Activated T-helper 9 cell treated with anti-CD3 and anti-CD28 coated beads, Interleukin-2, amount 50 U/mL, for 16 hours (primary cell): ENCODE data around the gene KLK7.

Source experiments
- DNase-seq: peaks from one replicate; pipeline ENCODE4 v3.0.0-alpha.2; 2020; ENCODE audit warnings: low read depth

Gene KLK7

DNA sequence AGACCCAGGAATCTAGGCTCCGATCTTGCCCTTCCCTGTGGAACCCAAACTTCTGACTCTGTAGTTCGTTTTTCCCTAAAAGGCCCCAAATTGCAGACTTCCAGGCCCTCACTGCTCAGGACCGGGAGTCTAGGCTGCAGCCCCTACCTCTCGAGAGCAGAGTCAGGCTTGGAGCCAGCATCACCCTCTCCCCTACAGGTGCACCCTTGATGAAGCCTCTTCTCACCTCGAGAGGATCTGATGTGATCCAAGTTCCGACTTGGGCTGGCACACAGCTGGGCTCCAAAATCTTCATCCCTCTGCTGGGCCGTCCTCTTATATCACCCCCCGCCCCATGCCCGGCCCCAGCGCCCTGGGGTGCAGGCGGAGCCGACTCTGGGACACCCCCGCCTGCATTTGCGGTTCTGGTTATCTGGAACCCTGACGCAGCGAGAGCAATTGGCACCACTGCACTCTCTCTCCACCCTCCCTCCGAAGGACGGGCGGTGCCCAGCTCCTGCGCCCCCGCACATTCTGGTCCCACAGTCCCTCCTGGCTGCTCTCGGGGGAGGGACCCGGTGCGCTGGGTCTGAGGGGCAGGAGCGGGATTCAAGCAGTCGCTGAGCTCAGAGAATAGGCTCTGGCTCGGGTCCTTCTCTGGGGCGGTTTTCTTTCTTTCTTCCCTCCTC is at the start of gene KLK7:
Gene KLK7, minus strand, starts transcription at position 293 of the 668 bp plus-strand sequence. CDS start 1,518 bp downstream, outside the sequence.
- DNase-seq = no peak

- no peak for DNase-seq
These were observed 48.1 kb upstream of the KLK7 start for GRCh38 chr19:51031880-51032225.

- DNase-seq = no peak
These were observed 47.6 kb upstream of the KLK7 start for GRCh38 chr19:51031220-51031879.

DNA sequence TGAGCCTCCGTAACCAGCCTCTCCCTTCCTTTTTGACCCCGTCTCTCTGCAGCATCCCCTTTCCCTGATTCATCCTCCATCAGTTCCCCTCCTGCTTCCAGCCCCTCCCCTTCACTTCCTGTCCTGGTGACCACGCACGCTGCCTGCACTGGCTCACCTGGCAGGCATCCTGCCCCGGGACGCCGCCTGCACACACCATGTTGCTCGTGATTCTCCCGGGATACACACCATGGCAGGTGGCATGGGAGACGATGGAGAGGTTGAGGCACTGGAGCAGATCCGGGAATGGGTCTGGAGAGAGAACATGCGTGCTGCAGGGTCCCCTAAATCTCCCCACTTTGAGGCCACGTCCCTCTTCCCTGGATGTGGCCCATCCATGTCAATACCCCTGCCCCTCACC is 46.9 kb upstream of the KLK7 start:
- DNase-seq = no peak

GRCh38 chr19:51029718-51030117 is 46.0 kb upstream of the KLK7 start:
- DNase-seq = no peak

DNA sequence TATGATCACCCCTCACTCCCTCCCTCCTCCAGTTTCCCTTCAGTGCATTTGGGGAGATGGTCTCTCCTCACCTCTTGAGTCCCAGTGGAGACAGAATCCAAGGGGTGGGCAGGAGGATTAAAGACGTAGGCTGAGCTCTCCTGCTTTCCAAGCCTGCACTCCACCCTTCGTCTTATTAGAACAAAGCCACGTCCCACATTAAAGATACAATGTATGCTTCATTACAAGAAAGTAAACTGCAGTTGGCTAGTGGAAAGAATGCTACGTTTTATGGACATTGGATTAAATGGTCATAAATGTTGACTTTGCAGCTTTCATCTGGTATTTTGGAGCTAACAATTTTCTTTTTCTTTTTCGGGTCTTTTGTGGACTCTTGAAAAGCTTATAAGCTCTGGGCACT is 44.2 kb upstream of the KLK7 start:
- DNase-seq = no peak

DNA sequence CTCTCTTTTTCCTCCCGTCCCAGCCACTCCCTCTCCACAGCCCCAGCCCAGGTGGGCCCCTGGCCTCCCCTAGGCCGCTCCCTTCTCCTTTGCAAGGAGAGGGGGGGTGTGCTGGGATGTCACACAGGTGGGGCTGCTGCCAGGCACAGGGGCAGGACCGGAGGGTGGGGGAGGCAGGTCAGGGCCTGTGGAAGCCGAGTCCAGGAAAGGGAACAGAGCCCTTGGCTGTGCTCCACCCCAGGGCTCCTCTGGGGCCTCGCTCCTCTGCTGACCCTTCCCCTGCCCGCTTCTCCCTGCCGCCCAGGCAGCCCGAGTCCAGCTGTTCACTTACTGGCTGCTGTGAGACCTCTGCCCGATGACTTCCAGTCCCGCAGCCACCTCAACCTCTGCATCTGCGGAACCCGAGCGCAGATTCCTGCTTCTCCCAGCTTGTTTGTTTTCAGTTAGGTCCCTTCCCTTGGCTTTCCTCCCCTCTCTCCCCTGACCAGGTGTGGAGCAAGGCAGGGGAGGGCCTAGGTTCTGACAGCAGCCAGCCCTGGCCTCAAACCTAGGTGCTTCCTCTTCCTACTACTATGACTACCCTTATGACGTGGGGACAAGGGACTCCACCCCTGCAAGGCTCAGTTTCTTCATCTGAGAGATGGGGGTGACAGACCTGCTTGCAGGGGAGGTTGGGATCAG is 43.5 kb upstream of the KLK7 start:
- no peak for DNase-seq

- DNase-seq = no peak
These were observed 42.8 kb upstream of the KLK7 start, which contains the start of gene KLK11 for GRCh38 chr19:51026554-51026831. Gene KLK11, minus strand, starts transcription at chr19:51026616. Its CDS starts 985 bp downstream, at chr19:51025631.

DNA sequence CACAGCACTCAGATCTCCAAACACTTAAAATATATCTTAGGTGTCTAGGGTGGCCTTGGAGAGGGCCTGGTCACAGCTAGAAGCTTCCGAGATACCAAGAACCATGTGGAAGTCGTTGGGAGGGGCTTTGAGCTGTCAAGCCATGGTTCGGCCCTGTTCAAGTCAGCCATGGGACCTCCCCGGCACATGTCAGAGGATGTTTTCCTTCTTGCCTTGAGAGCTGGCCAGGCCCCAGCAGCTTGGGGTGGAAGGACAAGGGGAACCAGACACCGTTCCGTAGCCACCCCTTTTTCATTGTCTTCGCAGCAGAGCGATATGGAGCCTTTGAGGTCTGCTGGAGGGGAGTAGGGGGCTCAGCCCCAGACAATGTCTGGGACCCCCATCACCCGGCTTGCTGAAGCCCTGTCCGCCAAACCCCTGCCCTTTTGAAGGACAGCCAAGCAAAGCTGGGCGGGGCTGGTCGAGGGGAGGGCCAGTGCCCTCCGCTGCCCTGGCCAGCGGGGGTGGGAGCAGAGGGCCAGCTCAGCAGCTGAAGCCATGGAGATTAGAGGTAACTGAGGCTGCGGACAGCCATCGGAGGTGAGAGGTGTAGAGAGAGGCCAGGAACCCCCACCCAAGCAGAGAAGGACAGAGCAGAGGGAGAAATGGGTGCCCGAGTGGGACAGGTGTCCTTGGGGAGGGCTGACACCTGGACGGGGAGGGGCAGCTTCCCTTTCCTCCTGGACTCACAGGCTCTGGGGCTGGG is 42.3 kb upstream of the KLK7 start:
- no peak for DNase-seq

- no peak for DNase-seq
These were observed 41.7 kb upstream of the KLK7 start for GRCh38 chr19:51025401-51025800.

DNA sequence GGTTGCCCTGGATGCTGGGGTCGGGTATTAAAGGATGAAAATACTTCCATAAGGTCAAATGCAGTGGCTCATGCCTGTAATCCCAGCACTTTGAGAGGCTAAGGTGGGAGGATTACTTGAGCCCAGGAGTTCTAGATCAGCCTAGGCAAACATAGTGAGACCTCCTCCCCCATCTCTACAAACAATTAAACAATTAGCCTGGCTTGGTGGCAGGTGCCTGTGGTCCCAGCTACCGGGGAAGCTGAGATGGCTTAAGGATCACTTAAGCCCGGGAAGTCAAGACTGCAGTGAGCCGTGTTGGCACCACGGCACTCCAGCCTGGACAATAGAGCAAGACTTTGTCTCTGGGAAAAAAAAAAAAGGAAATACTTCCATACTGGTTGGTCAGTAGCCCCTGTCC is 41.2 kb upstream of the KLK7 start:
- no peak for DNase-seq

DNA sequence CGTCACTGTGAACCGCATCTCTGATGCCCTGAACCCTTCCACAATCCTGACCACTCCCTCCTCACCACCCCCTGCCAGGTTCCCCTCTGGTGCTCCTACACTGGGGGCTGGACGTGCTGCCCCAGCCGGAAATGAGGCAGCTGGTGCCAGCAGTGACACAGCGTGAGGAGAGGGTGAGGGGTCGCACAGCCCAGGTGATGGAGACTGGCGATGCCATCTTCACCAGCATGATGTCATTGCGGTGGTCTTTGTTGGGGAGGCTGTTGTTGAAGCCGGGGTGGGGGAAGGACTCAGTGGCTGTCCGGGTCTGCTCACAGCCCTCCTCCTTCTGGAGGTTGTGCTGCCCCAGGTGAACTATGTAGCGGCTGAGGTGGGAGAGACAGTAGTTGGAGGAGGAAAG is 40.2 kb upstream of the KLK7 start:
- no peak for DNase-seq

DNA sequence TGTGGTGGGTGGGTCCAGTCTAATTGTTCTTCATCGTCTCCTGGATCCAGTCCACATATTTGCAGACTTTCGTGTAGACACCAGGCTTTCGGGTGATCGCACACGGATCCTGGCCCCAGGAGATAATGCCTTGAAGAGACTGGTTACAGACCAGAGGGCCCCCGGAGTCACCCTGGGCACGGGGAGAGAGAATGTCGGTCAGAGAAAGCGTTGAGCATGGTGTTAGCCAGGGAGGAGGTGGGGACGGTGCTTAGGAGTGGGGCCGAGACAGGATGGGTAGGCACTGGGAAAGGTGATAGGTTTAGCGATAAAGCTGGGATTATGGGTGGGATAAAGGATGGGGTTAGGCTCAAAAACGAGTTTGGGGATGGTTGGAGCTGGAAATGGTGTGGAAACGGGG is 38.8 kb upstream of the KLK7 start:
- DNase-seq = no peak

DNA sequence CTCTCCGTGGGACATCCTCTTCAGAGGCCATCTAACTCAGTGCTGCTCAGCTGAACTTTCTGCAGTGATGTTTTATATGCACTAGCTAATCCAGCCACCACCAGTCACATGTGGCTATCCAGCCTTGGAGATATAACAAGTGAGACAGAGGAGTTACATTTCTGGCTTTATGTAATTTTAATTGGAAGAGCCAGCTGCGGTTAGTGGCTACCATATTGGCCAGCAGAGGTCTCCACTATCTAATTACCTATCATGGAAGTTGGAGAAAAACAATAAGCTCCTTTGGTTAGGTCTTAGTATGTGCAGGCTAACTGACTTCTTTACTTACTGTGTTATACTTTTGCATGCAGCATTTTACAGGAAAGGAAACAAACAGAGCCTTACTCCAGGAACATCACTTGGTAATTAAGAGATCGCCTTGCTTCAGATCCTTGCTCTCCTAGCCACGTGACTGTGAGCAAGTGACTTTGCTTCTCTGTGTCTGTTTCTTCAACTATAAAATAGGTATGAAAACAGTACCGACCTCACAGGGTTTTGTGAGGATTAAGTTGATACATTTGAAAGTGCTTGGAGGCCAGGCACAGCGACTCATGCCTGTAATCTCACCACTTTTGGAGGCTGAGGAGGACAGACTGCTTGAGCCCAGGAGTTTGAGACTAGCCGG is 37.4 kb upstream of the KLK7 start:
- no peak for DNase-seq

- no peak for DNase-seq
These were observed 35.8 kb upstream of the KLK7 start, which contains the start of gene KLK10 for GRCh38 chr19:51019544-51019925. Gene KLK10, minus strand, starts transcription at chr19:51019709. Its CDS starts 579 bp downstream, at chr19:51019130.

- no peak for DNase-seq
These were observed 35.2 kb upstream of the KLK7 start for GRCh38 chr19:51018745-51019543.

DNA sequence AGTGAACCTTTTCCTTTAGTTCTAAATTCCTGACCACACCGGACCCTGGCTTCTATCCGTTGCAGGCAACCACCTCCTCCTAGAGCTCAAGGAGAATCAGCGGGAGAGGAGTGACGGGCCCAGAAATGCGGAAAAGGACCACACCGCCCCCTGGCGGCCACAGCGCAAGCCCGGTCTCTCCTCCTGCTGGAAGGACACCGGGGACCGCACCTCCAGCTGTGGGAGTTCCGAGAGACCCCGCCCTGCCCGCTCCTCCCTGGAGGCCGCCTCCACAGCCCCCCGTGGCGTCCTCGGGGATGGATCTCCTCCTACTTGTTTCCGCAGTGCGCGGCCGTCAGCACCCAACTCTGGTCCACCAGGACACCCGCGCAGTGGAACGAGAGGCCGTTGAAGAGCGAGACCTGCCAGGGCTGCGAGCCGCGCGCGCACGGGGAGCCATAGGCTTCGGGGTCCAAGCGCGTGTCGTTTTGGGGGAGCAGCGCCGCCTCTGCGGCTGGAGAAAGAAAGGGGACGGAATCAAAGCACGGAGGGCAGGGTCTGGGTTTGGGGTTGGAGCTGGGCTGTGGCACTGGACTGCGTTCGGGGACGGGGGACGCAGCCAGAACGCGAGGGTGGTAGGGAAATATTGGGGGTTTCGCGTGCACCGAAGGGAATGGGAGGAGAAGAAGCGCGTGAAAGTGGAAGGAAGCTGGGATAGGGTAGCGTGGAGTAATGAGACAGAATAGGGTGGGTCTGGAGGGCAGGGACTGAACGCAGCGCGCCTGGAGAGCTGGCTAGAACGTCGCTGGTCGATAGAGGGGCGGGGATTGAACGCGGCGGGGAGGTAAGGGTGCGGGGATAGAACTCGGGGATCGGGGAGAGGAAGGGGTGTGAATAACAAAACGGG is 33.3 kb upstream of the KLK7 start:
- DNase-seq = no peak

GRCh38 chr19:51015691-51016267 is 32.1 kb upstream of the KLK7 start:
- no peak for DNase-seq

DNA sequence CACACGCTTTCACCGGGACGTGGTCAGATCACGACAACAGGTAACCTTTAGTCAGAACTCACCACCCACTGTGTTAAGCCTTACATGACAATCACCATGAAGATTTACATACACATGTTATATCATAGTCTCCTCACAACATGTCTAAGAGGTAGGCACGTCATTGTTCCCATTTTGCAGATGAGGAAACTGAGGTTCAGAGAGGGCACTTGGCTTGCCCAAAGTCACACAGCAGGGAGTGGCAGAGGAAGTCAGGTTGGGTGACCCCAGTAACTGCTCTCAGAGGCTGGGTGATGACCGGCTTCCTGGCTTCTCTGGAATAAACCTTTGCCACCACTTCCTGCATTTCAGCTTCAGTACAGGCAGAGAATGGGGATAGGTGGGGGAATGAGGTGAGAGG is 30.5 kb upstream of the KLK7 start:
- DNase-seq = no peak

DNA sequence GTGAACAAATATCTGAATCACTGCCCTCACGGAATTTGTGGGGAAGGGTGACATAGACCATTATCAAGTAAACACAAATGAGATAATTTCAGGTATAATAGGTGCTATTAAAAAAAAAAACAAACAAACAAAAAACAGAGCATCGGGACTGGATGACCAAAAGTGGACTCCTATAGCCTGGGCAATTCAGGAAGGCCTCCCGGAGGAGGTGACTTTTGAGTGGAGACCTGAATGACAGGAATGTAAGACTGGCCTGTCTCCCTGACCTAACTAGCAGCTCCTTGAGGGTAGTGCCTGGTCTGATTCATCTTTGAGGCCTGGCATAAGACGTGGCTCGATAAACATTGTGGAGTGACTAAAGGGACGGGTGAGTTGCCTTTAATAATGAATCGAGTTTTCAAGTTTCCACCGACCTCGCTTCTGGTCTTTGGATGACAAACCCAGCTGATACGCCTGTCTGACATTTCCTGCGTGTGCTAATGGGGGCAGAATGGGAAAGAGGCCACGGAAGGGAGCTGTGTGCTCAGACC is 29.0 kb upstream of the KLK7 start:
- no peak for DNase-seq
